HUES6 (cell line): Measurements from ENCODE around the gene SCN8A.
A peak's percentile ranks its signal among the peaks of the same experiment; 100 is the strongest.

Source experiments
- H3K27ac ChIP-seq: 2 replicates; pipeline ENCODE4 v1.7.0; 2013; ENCODE audit warnings: low read depth, mild to moderate bottlenecking, low read length, inconsistent platforms
- H3K27me3 ChIP-seq: 2 replicates; pipeline ENCODE4 v1.6.1; 2013; ENCODE audit warnings: low read length; ENCODE audit not compliant: control insufficient read depth, insufficient read depth
- H3K36me3 ChIP-seq: 2 replicates; pipeline ENCODE4 v1.6.1; 2013; ENCODE audit warnings: low read length; ENCODE audit not compliant: control insufficient read depth, insufficient read depth
- H3K4me1 ChIP-seq: 2 replicates; pipeline ENCODE4 v1.6.1; 2013; ENCODE audit warnings: low read length; ENCODE audit not compliant: control insufficient read depth, insufficient read depth
- H3K4me3 ChIP-seq: 2 replicates; pipeline ENCODE4 v1.5.1; 2013; ENCODE audit warnings: low read depth, low read length
- H3K9ac ChIP-seq: one replicate; pipeline ENCODE4 v1.6.1; 2013; ENCODE audit warnings: mild to moderate bottlenecking, low read length
- H3K9me3 ChIP-seq: 2 replicates; pipeline ENCODE4 v1.6.1; 2013; ENCODE audit warnings: low read depth, low read length; ENCODE audit not compliant: control insufficient read depth, insufficient read depth

Gene SCN8A

GRCh38 chr12:51714666-51715065 lies 123.6 kb downstream of the SCN8A start:
- Histone ChIP-seq H3K9me3 (no peaks in the 10 kb centered on the region), H3K27ac (no peak overlapping the region), H3K27me3 (no peaks in the 10 kb centered on the region), H3K9ac (no peak overlapping the region), H3K36me3 (no peaks in the 10 kb centered on the region), H3K4me1 (no peaks in the 10 kb centered on the region), H3K4me3 (no peak overlapping the region)

DNA sequence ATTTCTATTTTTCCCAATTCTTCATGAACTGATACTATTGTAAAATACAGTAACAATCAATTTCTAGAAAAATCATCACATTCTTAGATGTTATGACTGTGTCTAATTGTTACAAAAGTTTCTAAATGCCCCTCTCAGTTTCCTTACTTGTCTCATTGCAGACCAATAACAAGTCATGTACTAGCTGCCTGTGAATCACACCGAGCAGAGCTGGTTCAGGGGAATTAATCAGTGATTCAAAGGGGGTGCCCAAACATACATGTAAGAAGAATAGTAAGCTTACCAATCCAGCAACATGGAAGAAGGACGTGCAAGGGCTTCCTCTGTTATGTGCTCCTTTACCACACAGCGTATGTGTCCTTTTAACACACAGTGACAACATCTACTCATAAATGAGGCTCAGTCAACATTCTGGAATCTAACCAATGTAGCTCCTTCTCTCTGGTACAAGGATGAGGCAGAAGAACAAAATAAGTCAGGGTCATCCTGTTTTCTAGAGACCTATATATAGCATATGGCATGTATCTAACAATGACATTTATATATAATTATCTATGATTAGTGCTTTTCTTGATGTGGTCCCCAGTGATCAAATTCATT lies 126.4 kb downstream of the SCN8A start:
- no peaks in the 10 kb centered on the region for H3K9me3 ChIP-seq
- H3K4me1 ChIP-seq, result no peaks in the 10 kb centered on the region
- no peaks in the 10 kb centered on the region for H3K27me3 ChIP-seq
- H3K9ac ChIP-seq, result no peak overlapping the region
- H3K27ac ChIP-seq, result no peak overlapping the region
- 0 out of 2 replicates have a peak, but pooled peaks cover 4% of the 10 kb centered on the region for H3K36me3 ChIP-seq
- H3K4me3 ChIP-seq, result no peak overlapping the region

GRCh38 chr12:51721282-51721940 lies 130.4 kb downstream of the SCN8A start:
- Histone ChIP-seq H3K27me3 (no peaks in the 10 kb centered on the region), H3K27ac (no peak overlapping the region), H3K9me3 (no peaks in the 10 kb centered on the region), H3K4me1 (no peaks in the 10 kb centered on the region), H3K9ac (no peak overlapping the region), H3K36me3 (0 out of 2 replicates have a peak, but pooled peaks cover 8% of the 10 kb centered on the region), H3K4me3 (peak overlapping the region; percentile 20; the same call in 1 of the 2 replicates)

- Histone ChIP-seq H3K36me3 (0 out of 2 replicates have a peak, but pooled peaks cover 8% of the 10 kb centered on the region), H3K27me3 (no peaks in the 10 kb centered on the region), H3K4me1 (no peaks in the 10 kb centered on the region), H3K4me3 (no peak overlapping the region), H3K27ac (no peak overlapping the region), H3K9ac (no peak overlapping the region), H3K9me3 (no peaks in the 10 kb centered on the region)
Observed at GRCh38 chr12:51722431-51722830, 131.4 kb downstream of the SCN8A start.

DNA sequence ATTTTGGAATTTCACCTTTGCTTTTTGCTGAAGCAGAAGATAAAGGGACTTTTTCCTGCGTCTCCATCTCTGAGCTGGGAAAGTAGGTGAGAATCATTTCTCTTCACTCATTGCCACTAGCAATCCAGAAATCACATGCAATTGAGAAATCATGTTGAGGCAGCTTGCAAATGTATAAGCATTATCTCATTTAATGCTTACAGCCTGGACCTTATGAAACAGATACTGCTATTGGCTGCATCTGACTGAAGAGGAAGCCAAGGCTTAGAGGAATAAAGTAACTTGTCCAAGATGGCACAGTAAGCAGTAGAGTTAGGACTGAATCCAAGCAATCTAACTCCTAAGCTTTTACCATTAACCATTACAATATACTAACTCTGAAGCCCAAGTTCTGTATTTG lies 135.1 kb downstream of the SCN8A start:
- H3K27ac ChIP-seq, result no peak overlapping the region
- 0 out of 2 replicates have a peak, but pooled peaks cover 8% of the 10 kb centered on the region for H3K36me3 ChIP-seq
- no peaks in the 10 kb centered on the region for H3K4me1 ChIP-seq
- H3K4me3 ChIP-seq, result no peak overlapping the region
- H3K27me3 ChIP-seq, result no peaks in the 10 kb centered on the region
- H3K9ac ChIP-seq, result no peak overlapping the region
- H3K9me3 ChIP-seq, result no peaks in the 10 kb centered on the region

- no peak overlapping the region for H3K9ac ChIP-seq
- H3K36me3 ChIP-seq, result 0 out of 2 replicates have a peak, but pooled peaks cover 8% of the 10 kb centered on the region
- no peak overlapping the region for H3K4me3 ChIP-seq
- H3K27me3 ChIP-seq, result no peaks in the 10 kb centered on the region
- H3K4me1 ChIP-seq, result no peaks in the 10 kb centered on the region
- H3K27ac ChIP-seq, result no peak overlapping the region
- no peaks in the 10 kb centered on the region for H3K9me3 ChIP-seq
Observed at GRCh38 chr12:51726931-51727330, 135.9 kb downstream of the SCN8A start.

GRCh38 chr12:51729331-51729730 lies 138.3 kb downstream of the SCN8A start:
- Histone ChIP-seq H3K9ac (no peak overlapping the region), H3K27ac (no peak overlapping the region), H3K9me3 (peaks cover 9% of the 10 kb centered on the region; the same call in 1 of the 2 replicates), H3K36me3 (0 out of 2 replicates have a peak, but pooled peaks cover 4% of the 10 kb centered on the region), H3K27me3 (no peaks in the 10 kb centered on the region), H3K4me1 (no peaks in the 10 kb centered on the region), H3K4me3 (no peak overlapping the region)

- Histone ChIP-seq H3K4me3 (no peak overlapping the region), H3K4me1 (no peaks in the 10 kb centered on the region), H3K9me3 (peaks cover 13% of the 10 kb centered on the region; the same call in 1 of the 2 replicates), H3K36me3 (0 out of 2 replicates have a peak, but pooled peaks cover 4% of the 10 kb centered on the region), H3K27me3 (no peaks in the 10 kb centered on the region), H3K27ac (no peak overlapping the region), H3K9ac (no peak overlapping the region)
Observed at GRCh38 chr12:51730745-51731144, 139.7 kb downstream of the SCN8A start.

DNA sequence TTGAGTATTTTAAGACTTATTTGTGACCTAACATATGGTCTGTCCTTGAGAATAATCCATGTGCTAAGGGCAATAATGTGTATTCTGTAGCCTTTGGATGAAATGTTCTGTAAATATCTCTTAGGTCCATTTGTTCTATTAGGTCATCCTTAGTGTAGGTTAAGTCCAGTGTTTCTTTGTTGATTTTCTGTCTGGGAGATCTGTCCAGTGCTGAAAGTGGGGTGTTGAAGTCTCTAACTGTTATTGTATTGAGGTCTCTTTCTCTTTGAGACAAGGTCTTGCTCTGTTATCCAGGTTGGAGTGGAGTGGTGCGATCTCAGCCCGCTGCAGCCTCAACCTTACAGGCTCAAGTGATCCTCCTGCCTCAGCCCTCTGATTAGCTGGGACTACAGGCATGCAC lies 149.5 kb downstream of the SCN8A start:
- H3K27me3 ChIP-seq, result no peaks in the 10 kb centered on the region
- H3K4me3 ChIP-seq, result no peak overlapping the region
- no peak overlapping the region for H3K9ac ChIP-seq
- no peaks in the 10 kb centered on the region for H3K36me3 ChIP-seq
- no peak overlapping the region for H3K27ac ChIP-seq
- no peaks in the 10 kb centered on the region for H3K4me1 ChIP-seq
- peaks cover 6% of the 10 kb centered on the region; the same call in 1 of the 2 replicates for H3K9me3 ChIP-seq

GRCh38 chr12:51744235-51744634 lies 153.2 kb downstream of the SCN8A start:
- Histone ChIP-seq H3K27me3 (no peaks in the 10 kb centered on the region), H3K9me3 (peaks cover 6% of the 10 kb centered on the region; the same call in 1 of the 2 replicates), H3K4me1 (no peaks in the 10 kb centered on the region)

GRCh38 chr12:51744957-51745356 lies 153.9 kb downstream of the SCN8A start:
- Histone ChIP-seq H3K27me3 (no peaks in the 10 kb centered on the region), H3K9ac (no peak overlapping the region), H3K9me3 (0 out of 2 replicates have a peak, but pooled peaks cover 4% of the 10 kb centered on the region), H3K36me3 (peaks cover 4% of the 10 kb centered on the region; the same call in 1 of the 2 replicates), H3K4me3 (no peak overlapping the region), H3K27ac (no peak overlapping the region), H3K4me1 (no peaks in the 10 kb centered on the region)

More at GRCh38 chr12:51744235-51744634, 153.2 kb downstream of the SCN8A start:
- H3K9ac ChIP-seq, result no peak overlapping the region
- H3K27ac ChIP-seq, result no peak overlapping the region
- H3K4me3 ChIP-seq, result no peak overlapping the region
- peaks cover 4% of the 10 kb centered on the region; the same call in 1 of the 2 replicates for H3K36me3 ChIP-seq
